Upper lobe of right lung (tissue), 1 donor: Measurements from ENCODE around the gene LORICRIN. TPM values are rescaled to one million over a fixed set of nuclear protein-coding genes. Genes with fewer than 3 reads are reported as not detected.

Experiments used
- ATAC-seq: fragments of 200-7000 bp; cut with Tn5 transposase; one replicate; pipeline ENCODE4 v1.9.1; 2020; ENCODE audit warnings: mild to moderate bottlenecking, moderate library complexity
- DNase-seq: peaks from one replicate; pipeline ENCODE4 v3.0.0-alpha.2; 2020
- H3K27ac ChIP-seq: fragments of 200-600 bp; one replicate; pipeline ENCODE4 v1.8.0; 2022
- H3K27me3 ChIP-seq: fragments of 200-600 bp; one replicate; pipeline ENCODE4 v1.8.0; 2022; ENCODE audit warnings: mild to moderate bottlenecking
- H3K36me3 ChIP-seq: fragments of 200-600 bp; one replicate; pipeline ENCODE4 v1.8.0; 2022
- H3K4me1 ChIP-seq: fragments of 200-600 bp; one replicate; pipeline ENCODE4 v1.8.0; 2022
- H3K4me3 ChIP-seq: fragments of 200-600 bp; one replicate; pipeline ENCODE4 v1.8.0; 2022; ENCODE audit warnings: mild to moderate bottlenecking
- H3K9me3 ChIP-seq: fragments of 200-600 bp; one replicate; pipeline ENCODE4 v1.8.0; 2022
- intact Hi-C: fragments of 100-400 bp; cut with DNase I; formaldehyde crosslinking; loops from one replicate; pipeline ENCODE4 v1.11.0; 2022
- total RNA-seq: library from RNA; stranded (reverse); fragmentation: NEBNext Ultra II Directional; extraction: Animal tissue kit (Norgen Biotek cat#: 25700); gene quantifications from one replicate; pipeline ENCODE4 v1.2.1, GENCODE V29; 2021
- TF ChIP-seq, protein P1 (sequence below): fragments of 200-600 bp; IDR thresholded peaks from one replicate; pipeline ENCODE4 v1.8.0; 2022; ENCODE audit warnings: antibody characterized with exemption
- donor health status: DM: no; HTN: yes; CAD: no; lungs with severe emphysema.

Gene LORICRIN
- total RNA-seq, 1 donor from 2014 or later = not detected

DNA sequence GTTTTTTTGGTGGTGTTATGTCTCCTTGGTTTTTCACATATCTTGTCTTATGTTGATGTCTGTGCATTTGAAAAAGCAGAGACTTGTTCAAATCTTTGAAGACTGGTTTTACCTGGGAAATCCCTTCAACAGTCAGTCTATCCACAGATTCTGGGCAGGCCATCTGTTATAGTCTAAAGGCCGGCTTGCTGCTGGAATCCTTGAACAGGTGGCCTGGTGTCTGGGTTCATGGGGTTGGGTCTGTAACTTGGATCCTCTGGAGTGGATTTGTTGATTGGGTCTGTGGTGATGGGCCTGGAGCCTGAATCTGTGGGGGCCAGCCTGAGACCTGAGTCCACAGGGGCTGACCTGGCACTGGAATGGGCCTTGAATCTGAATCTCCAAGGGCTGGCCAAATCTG lies 12.2 kb downstream of the LORICRIN start:
- no peak for ATAC-seq
- TF ChIP-seq, protein P1, sequence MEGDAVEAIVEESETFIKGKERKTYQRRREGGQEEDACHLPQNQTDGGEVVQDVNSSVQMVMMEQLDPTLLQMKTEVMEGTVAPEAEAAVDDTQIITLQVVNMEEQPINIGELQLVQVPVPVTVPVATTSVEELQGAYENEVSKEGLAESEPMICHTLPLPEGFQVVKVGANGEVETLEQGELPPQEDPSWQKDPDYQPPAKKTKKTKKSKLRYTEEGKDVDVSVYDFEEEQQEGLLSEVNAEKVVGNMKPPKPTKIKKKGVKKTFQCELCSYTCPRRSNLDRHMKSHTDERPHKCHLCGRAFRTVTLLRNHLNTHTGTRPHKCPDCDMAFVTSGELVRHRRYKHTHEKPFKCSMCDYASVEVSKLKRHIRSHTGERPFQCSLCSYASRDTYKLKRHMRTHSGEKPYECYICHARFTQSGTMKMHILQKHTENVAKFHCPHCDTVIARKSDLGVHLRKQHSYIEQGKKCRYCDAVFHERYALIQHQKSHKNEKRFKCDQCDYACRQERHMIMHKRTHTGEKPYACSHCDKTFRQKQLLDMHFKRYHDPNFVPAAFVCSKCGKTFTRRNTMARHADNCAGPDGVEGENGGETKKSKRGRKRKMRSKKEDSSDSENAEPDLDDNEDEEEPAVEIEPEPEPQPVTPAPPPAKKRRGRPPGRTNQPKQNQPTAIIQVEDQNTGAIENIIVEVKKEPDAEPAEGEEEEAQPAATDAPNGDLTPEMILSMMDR = no peak
- Histone ChIP-seq H3K4me3 (no peak overlapping the region), H3K4me1 (no peaks in the 10 kb centered on the region), H3K9me3 (no peaks in the 10 kb centered on the region), H3K27ac (no peak overlapping the region), H3K27me3 (peaks cover 11% of the 10 kb centered on the region), H3K36me3 (no peaks in the 10 kb centered on the region)
- intact Hi-C loops = no loop called here
- DNase-seq = no peak

- Histone ChIP-seq H3K4me3 (no peak overlapping the region), H3K4me1 (no peaks in the 10 kb centered on the region), H3K27me3 (peaks cover 10% of the 10 kb centered on the region), H3K9me3 (no peaks in the 10 kb centered on the region), H3K36me3 (no peaks in the 10 kb centered on the region), H3K27ac (no peak overlapping the region)
- DNase-seq = no peak
- ATAC-seq = peak; percentile 16
- intact Hi-C loops = no loop called here
- TF ChIP-seq, protein P1 = no peak
Observed at GRCh38 chr1:153272186-153272585, 12.7 kb downstream of the LORICRIN start.

DNA sequence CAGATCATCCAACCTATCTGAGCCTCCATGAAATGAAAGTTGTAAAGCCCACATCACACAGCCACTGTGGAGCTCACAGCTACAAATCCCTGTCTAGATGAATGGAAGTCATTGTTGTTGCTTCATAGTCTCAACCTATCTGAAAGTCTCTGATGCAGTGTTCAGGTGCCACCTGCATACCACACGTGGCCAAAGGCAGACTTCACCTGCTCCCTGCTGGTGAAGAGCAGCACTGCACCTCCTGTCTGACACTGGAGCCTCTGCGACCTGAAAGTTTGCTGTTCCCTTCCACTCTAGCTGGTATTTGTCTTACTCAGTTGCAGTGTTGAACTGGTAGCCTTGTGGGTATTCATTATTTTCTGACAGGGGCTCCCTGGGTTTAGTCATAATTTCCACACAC lies 18.4 kb downstream of the LORICRIN start:
- H3K9me3 ChIP-seq = no peaks in the 10 kb centered on the region
- H3K4me1 ChIP-seq = no peaks in the 10 kb centered on the region
- H3K4me3 ChIP-seq = no peak overlapping the region
- TF ChIP-seq, protein P1 = peak; percentile 60
- no peak overlapping the region for H3K27ac ChIP-seq
- ATAC-seq (peak; percentile 82), DNase-seq (no peak)
- H3K36me3 ChIP-seq = no peaks in the 10 kb centered on the region
- intact Hi-C loops = no loop called here
- no peaks in the 10 kb centered on the region for H3K27me3 ChIP-seq

GRCh38 chr1:153288634-153289275 lies 29.3 kb downstream of the LORICRIN start:
- intact Hi-C loops = no loop called here
- DNase-seq = no peak

DNA sequence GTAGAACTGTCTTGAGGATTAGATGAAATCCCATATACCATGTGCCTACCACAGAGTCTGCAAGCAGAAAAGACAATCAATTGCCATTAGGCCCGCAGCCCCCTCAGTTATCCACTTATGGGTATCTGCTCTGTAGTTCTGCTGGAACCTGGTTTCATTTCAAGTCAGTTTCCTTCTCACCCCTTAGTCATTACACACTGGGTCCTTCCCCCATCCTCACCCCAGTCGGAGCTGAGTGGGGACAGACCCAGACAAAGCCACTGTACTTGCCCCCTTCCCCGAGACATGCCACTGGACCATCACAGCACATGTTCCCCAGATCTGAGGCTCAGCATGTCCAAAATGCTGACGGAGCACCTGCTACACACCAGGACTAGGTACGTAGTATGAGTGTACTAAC lies 32.0 kb downstream of the LORICRIN start:
- H3K27me3 ChIP-seq = peaks cover 3% of the 10 kb centered on the region

More at GRCh38 chr1:153288634-153289275, 29.3 kb downstream of the LORICRIN start:
- Histone ChIP-seq H3K27ac (no peak overlapping the region), H3K27me3 (peaks cover 3% of the 10 kb centered on the region), H3K4me1 (no peaks in the 10 kb centered on the region), H3K36me3 (no peaks in the 10 kb centered on the region), H3K9me3 (no peaks in the 10 kb centered on the region), H3K4me3 (no peak overlapping the region)
- peak; percentile 78 for ATAC-seq
- TF ChIP-seq, protein P1 = peak; percentile 43

More for the DNA sequence above, 32.0 kb downstream of the LORICRIN start:
- TF ChIP-seq, protein P1 = no peak
- Histone ChIP-seq H3K9me3 (no peaks in the 10 kb centered on the region), H3K4me1 (no peaks in the 10 kb centered on the region), H3K27ac (no peak overlapping the region), H3K36me3 (no peaks in the 10 kb centered on the region), H3K4me3 (no peak overlapping the region)
- no peak for ATAC-seq
- no peak for DNase-seq
- intact Hi-C loops = no loop called here
